ENCODE measurements around the gene TAPT1. TPM values are rescaled to one million over a fixed set of nuclear protein-coding genes. Genes with fewer than 3 reads are reported as not detected.

Gene TAPT1
- total and polyA plus RNA-seq, 2 of the 13 experiments (the other 11 are each of a cell fraction or from before 2014, with no cell fraction given), result 24.5 to 25.3 TPM

DNA sequence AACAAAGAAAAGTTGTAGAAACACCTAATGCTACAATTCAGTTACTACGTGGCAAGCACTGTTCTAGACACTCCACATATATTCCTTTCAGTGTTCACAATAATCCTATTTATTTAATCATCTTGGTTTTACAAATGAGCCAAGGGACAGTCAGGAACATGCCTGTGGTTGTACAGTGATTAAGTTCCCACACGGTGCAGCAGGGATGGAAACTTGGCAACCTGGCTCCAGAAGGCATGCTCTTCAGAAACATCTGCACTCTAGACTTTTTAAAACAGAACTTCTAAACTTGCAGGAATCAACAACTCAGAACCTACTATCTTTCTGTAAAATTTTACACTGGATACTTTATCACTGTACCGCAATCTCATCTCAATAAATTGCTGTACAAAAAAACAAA, 32.1 kb downstream of the TAPT1 start:
- ATAC-seq (no peak), FAIRE-seq (no peak), DNase-seq (ENCODE audit: low spot score) (no peak)
- Histone ChIP-seq H3K79me2 (ENCODE audit: insufficient read depth, low read length) (no peaks in the 10 kb centered on the region), H3K4me2 (ENCODE audit: low read depth, low read length) (no peak overlapping the region), H3K4me3 (replicated peaks in 1 of 3; ENCODE audit: insufficient read depth in 1 of 3, low read depth in 2 of 3, low read length in 3 of 3) (no peak overlapping the region), H2AFZ (ENCODE audit: low read length) (no peak overlapping the region), H3K9me3 (ENCODE audit: low read length) (no peaks in the 10 kb centered on the region), H4K20me1 (ENCODE audit: insufficient read depth, low read length) (no peaks in the 10 kb centered on the region), H3K36me3 (replicated peaks in 1 of 2; ENCODE audit: control insufficient read depth in 1 of 2, insufficient read depth in 2 of 2, low read length in 2 of 2) (peaks cover 9 to 16% of the 10 kb centered on the region in 2 experiments), H3K9ac (ENCODE audit: insufficient read depth, low read depth, low read length) (no peak overlapping the region), H3K27me3 (ENCODE audit: control insufficient read depth in 1 of 2, insufficient read depth in 2 of 2, low read length in 2 of 2) (no peaks in the 10 kb centered on the region), H3K4me1 (ENCODE audit: insufficient read depth, low read length) (no peaks in the 10 kb centered on the region), H3K27ac (ENCODE audit: extremely low read length, insufficient read depth, low read length) (no peak overlapping the region)
- in situ Hi-C loops (cut with HindIII; ENCODE audit: extremely low pct_ligation_motif_present, low pct_unique_long_range_greater_than_20kb) (no loop called here), intact Hi-C loops (cut with micrococcal nuclease; ENCODE audit: unreplicated experiment) (no loop called here)
- TF ChIP-seq, protein P1, sequence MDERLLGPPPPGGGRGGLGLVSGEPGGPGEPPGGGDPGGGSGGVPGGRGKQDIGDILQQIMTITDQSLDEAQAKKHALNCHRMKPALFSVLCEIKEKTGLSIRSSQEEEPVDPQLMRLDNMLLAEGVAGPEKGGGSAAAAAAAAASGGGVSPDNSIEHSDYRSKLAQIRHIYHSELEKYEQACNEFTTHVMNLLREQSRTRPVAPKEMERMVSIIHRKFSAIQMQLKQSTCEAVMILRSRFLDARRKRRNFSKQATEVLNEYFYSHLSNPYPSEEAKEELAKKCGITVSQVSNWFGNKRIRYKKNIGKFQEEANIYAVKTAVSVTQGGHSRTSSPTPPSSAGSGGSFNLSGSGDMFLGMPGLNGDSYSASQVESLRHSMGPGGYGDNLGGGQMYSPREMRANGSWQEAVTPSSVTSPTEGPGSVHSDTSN (CRISPR knock-in tag; IDR thresholded peaks at IDR 0.05), result no peak
- TF ChIP-seq ZNF367 (CRISPR knock-in tag; IDR thresholded peaks at IDR 0.05; ENCODE audit: borderline replicate concordance) (no peak), TGIF2 (CRISPR knock-in tag; IDR thresholded peaks at IDR 0.05) (no peak), JUN (CRISPR knock-in tag; IDR thresholded peaks at IDR 0.05) (no peak), ZNF773 (CRISPR knock-in tag; IDR thresholded peaks at IDR 0.05; ENCODE audit: borderline replicate concordance) (no peak), MAFG (CRISPR knock-in tag; IDR thresholded peaks at IDR 0.05) (no peak), GPBP1L1 (CRISPR knock-in tag; IDR thresholded peaks at IDR 0.05) (no peak), SALL2 (CRISPR knock-in tag; IDR thresholded peaks at IDR 0.05) (no peak), NFKBIZ (CRISPR knock-in tag; IDR thresholded peaks at IDR 0.05) (no peak), ARNTL (CRISPR knock-in tag; IDR thresholded peaks at IDR 0.05) (no peak), ZNF530 (CRISPR knock-in tag; IDR thresholded peaks at IDR 0.05; ENCODE audit: low read depth) (no peak)
- BruUV-seq (replicated peaks), result no TSS peak
- CTCF ChIA-PET (ENCODE audit: low intra/inter-chr PET ratio, low total read pairs), result no interaction called here
- POLR2A ChIA-PET, result no interaction called here
- WGBS (ENCODE audit: low lambda C conversion rate), result 95% methylated on average over 3 of the region's 3 CpGs

Data from HepG2 (cell line).